Jurkat, Clone E6-1 (cell line): ENCODE data around the gene BANF2.

Source experiments
- DNase-seq: peaks from one replicate; pipeline ENCODE4 v3.0.0-alpha.2; 2011; ENCODE audit warnings: low read depth, low spot score
- H3K4me3 ChIP-seq: 2 replicates; pipeline ENCODE4 v1.5.1; 2011; ENCODE audit warnings: mild to moderate bottlenecking, low read length, control low read depth, moderate library complexity

Gene BANF2

DNA sequence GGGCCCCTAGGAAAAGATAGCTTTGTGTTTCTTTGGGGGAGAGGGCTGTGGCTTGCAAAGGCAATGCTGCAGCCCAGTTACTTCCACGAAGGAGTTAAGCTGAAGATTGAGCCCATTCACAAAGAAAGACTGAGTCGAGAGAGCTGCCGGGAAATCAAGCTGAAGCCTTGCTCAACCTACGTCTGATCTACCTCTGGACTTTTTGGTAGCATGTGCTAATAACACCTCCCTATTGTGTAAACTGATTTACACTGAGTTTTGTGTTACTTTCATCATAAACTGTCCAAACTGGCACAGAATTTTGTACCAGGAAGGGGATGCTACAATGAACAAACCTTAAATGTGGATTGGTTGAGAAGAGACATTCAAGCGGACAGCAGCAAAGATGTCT is 23.5 kb downstream of the BANF2 start:
- H3K4me3 ChIP-seq, result no peak overlapping the region
- no peak for DNase-seq

DNA sequence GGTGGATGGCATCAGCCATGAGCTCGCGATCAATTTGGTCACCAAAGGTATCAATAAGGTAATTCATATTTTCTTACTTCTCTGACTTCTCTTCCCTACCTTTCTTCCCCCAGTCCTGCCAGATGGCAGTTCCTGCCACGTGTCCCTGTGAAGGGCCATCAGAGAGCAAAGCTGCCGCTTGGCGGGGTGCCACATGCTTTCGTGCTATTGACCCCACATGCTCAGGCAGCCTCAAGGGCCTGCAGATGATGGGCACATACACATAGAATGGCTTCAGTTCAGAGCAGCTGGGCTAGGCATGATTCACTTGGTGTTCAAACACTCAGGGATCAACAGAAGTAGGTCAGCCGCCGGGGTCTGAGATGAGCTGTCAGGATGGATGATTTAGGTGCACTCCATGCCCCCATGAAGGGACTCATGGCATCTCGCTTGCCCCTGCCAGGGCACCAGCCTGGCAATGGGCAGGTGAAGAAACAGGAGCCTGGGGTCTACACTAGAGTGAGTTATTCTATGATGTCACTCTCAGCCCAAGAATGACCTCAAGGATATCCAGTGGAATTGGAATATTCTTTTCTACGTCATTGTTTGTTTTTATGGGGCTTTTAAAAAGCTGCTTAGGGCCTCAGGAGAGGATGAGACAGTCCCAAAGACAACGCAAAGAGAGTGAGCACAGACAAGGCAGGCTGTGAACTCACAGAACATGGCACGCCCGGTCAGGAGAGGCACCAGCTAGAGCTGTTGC is 25.5 kb downstream of the BANF2 start:
- DNase-seq, result no peak
- H3K4me3 ChIP-seq, result no peak overlapping the region

GRCh38 chr20:17726902-17727301 is 27.1 kb downstream of the BANF2 start:
- no peak for DNase-seq
- no peak overlapping the region for H3K4me3 ChIP-seq

DNA sequence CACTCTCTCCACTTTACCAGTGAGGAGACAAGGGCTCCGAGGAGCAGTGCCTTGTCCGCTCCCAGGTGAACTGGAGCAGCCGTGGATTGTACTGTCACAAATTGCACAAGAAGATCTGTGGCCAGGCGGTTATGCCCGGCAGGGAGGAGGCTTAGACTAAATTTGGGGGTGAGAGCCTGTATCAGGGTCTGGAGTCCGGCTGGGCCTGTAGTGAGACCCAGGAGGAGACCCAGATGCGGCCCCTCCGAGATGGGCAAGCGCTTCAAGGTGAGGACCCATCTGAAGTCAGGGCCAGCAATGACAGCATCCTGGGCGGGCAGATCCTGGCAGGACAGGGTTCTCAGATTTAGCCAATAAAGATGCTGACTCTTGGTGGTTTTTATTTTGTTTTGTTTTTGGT is 27.6 kb downstream of the BANF2 start:
- no peak for DNase-seq
- H3K4me3 ChIP-seq, result no peak overlapping the region

- H3K4me3 ChIP-seq, result no peak overlapping the region
- no peak for DNase-seq
Measured at GRCh38 chr20:17728074-17728473, 28.3 kb downstream of the BANF2 start.

DNA sequence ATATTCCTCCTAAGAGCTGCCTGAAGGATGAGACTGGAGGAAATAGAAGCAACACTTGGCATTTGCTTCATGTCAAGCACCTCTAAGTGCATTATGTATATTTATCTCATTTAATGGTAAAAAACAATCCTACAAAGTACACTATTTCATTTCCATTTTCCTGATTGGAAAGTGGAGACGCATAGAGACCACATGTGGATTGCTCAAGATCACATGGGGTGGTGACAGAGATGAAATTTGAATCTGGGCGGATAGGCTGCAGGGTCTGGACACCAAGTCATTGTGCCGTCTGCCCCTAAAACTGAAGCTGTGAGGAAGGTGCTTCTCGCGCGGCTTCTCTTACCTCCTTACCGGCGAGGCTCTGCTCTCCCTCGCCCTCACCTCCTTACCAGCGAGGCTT is 30.3 kb downstream of the BANF2 start:
- DNase-seq, result no peak
- H3K4me3 ChIP-seq, result no peak overlapping the region

- no peak overlapping the region for H3K4me3 ChIP-seq
- DNase-seq, result no peak
Measured at GRCh38 chr20:17731233-17731632, 31.5 kb downstream of the BANF2 start.

- no peak for DNase-seq
- no peak overlapping the region for H3K4me3 ChIP-seq
Measured at GRCh38 chr20:17732907-17733521, 33.2 kb downstream of the BANF2 start.

GRCh38 chr20:17733767-17734304 is 34.1 kb downstream of the BANF2 start:
- no peak overlapping the region for H3K4me3 ChIP-seq
- DNase-seq, result no peak

DNA sequence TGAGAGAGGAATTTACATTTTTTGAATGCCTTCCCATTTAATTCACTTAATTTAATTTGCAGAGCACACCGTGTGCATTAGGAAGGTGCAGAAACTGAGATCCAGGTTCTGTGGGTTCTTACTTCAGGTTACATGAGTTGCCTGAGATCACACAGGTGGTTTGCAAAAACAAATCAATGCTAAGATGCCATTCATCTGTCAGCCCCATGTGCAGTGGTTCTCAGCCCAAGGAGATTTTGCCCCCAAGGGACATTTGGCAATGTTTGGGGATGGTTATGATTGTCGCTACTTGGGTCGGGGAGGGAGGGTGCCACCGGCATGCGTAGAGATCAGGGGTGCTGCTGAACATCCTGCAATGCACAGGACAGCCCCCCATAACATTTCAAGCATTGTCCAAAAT is 34.6 kb downstream of the BANF2 start:
- no peak overlapping the region for H3K4me3 ChIP-seq
- DNase-seq, result no peak

GRCh38 chr20:17735206-17735804 is 35.5 kb downstream of the BANF2 start:
- no peak for DNase-seq
- H3K4me3 ChIP-seq, result no peak overlapping the region

GRCh38 chr20:17735959-17736621 is 36.3 kb downstream of the BANF2 start:
- no peak for DNase-seq

GRCh38 chr20:17738154-17738553 is 38.4 kb downstream of the BANF2 start:
- no peak overlapping the region for H3K4me3 ChIP-seq
- DNase-seq, result no peak

More at GRCh38 chr20:17735959-17736621, 36.3 kb downstream of the BANF2 start:
- no peak overlapping the region for H3K4me3 ChIP-seq

GRCh38 chr20:17741220-17741619 is 41.5 kb downstream of the BANF2 start:
- no peak overlapping the region for H3K4me3 ChIP-seq
- no peak for DNase-seq

DNA sequence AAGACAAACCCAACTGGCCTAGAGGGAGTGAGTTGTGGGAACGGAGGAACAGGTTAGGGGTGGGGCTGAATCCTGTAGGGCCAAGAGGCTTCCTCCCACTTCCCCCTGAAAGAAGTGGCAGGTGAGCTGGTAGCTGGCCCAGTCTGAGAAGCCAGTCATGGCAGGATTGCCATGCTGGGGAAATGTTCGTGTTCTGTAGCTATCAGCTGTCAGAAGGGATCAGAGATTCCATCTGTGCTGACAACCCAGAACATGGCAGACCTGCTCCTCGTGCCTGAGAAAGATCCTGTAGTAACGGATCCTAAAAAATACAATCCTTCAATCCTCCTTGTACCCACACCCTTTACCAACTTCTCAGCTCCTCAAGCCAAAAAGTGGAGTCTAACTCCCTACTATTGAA is 43.0 kb downstream of the BANF2 start:
- DNase-seq, result no peak
- H3K4me3 ChIP-seq, result no peak overlapping the region

GRCh38 chr20:17743677-17744076 is 43.9 kb downstream of the BANF2 start:
- no peak overlapping the region for H3K4me3 ChIP-seq
- DNase-seq, result no peak

GRCh38 chr20:17747431-17747846 is 47.7 kb downstream of the BANF2 start:
- DNase-seq, result no peak

GRCh38 chr20:17748279-17748678 is 48.5 kb downstream of the BANF2 start:
- H3K4me3 ChIP-seq, result no peak overlapping the region
- no peak for DNase-seq

More at GRCh38 chr20:17747431-17747846, 47.7 kb downstream of the BANF2 start:
- no peak overlapping the region for H3K4me3 ChIP-seq

GRCh38 chr20:17749626-17749977 is 49.8 kb downstream of the BANF2 start:
- no peak overlapping the region for H3K4me3 ChIP-seq
- no peak for DNase-seq
